PC-3 (cell line): ENCODE results near the gene ZNF385A.

ENCODE experiments used
- CTCF ChIP-seq: fragments of 300-600 bp; sonication (generic); conservative IDR thresholded peaks from 2 replicates; pipeline ENCODE4 v1.5.1; 2017; ENCODE audit warnings: antibody characterized with exemption, low read depth, mild to moderate bottlenecking, low read length
- EZH2phosphoT487 ChIP-seq: fragments of 300-600 bp; sonication (generic); IDR thresholded peaks from 2 replicates; pipeline ENCODE4 v1.6.1; 2018; ENCODE audit warnings: mild to moderate bottlenecking, antibody characterized with exemption, low read length, borderline replicate concordance

DNA sequence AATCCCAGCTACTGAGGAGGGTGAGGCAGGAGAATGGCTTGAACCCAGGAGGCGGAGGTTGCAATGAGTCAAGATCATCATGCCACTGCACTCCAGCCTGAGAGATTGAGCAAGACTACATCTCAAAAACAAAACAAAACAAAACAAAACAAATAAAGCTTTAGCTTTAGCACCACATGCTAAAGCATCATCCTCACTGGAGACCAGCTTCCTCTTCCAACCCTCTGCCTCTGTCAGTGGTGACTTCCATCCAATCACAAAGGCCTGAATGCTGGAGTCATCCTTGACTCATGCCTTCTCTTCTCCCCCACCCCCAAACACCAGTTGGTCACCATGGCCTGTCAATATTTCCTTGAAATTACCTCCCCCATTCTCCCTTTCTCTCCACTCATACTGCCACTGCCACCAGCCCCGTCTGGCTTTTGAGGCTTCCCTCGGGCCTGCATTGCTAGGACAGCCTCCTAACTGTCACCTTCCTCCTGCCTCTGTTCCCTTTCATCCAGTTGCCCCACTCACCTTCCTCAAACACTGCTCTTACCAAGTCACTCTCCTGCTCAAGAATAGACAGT, 1.4 kb downstream of the ZNF385A start:
- no peak for TF ChIP-seq CTCF
- no peak for TF ChIP-seq EZH2phosphoT487
